Mesendoderm (in vitro differentiated cells): ENCODE measurements around the gene TGM5.
"Not testable (repeated sequence)": the region's sequence is repeated elsewhere in the genome, so short reads cannot be mapped to it uniquely, and the experiment has no call there.

Source experiments
- DNase-seq: peaks from one replicate; pipeline ENCODE4 v3.0.0; 2013
- H2AK5ac ChIP-seq: 2 replicates; pipeline ENCODE4 v1.6.1; 2013; ENCODE audit warnings: low read length, inconsistent platforms
- H2BK120ac ChIP-seq: 2 replicates; pipeline ENCODE4 v1.6.1; 2013; ENCODE audit warnings: low read depth, mild to moderate bottlenecking, low read length, moderate library complexity, mixed read lengths
- H2BK15ac ChIP-seq: replicated peaks from 2 replicates; pipeline ENCODE4 v1.6.1; 2013; ENCODE audit warnings: low read depth, mild to moderate bottlenecking, moderate library complexity
- H2BK5ac ChIP-seq: 2 replicates; pipeline ENCODE4 v1.6.1; 2013; ENCODE audit warnings: low read length, inconsistent platforms
- H3K18ac ChIP-seq: 2 replicates; pipeline ENCODE4 v1.6.1; 2013; ENCODE audit warnings: mild to moderate bottlenecking, low read length, mixed read lengths
- H3K23ac ChIP-seq: one replicate; pipeline ENCODE4 v1.6.1; 2013; ENCODE audit warnings: low read length
- H3K27ac ChIP-seq: 2 replicates; pipeline ENCODE4 v1.5.1; 2013; ENCODE audit warnings: low read depth, mild to moderate bottlenecking, inconsistent platforms, low read length, moderate library complexity
- H3K27me3 ChIP-seq: 2 replicates; pipeline ENCODE4 v1.6.1; 2013; ENCODE audit warnings: low read length, control low read depth, mild to moderate bottlenecking, inconsistent platforms; ENCODE audit not compliant: insufficient read depth, poor library complexity
- H3K36me3 ChIP-seq: 2 replicates; pipeline ENCODE4 v1.6.1; 2013; ENCODE audit warnings: low read length, inconsistent platforms; ENCODE audit not compliant: control insufficient read depth, insufficient read depth
- H3K4ac ChIP-seq: one replicate; pipeline ENCODE4 v1.6.1; 2013; ENCODE audit warnings: low read depth, mild to moderate bottlenecking, low read length, moderate library complexity
- H3K4me1 ChIP-seq: 2 replicates; pipeline ENCODE4 v1.6.1; 2013; ENCODE audit warnings: low read depth, low read length, inconsistent platforms; ENCODE audit not compliant: control insufficient read depth
- H3K4me2 ChIP-seq: 2 replicates; pipeline ENCODE4 v1.6.1; 2013; ENCODE audit warnings: low read length
- H3K4me3 ChIP-seq: 2 replicates; pipeline ENCODE4 v1.5.1; 2013; ENCODE audit warnings: mild to moderate bottlenecking, low read length
- H3K56ac ChIP-seq: one replicate; pipeline ENCODE4 v1.6.1; 2013; ENCODE audit warnings: low read length
- H3K79me1 ChIP-seq: 2 replicates; pipeline ENCODE4 v1.6.1; 2013; ENCODE audit warnings: low read length, inconsistent platforms
- H3K79me2 ChIP-seq: 2 replicates; pipeline ENCODE4 v1.6.1; 2013; ENCODE audit warnings: mild to moderate bottlenecking, low read length; ENCODE audit not compliant: control insufficient read depth, insufficient read depth
- H3K9ac ChIP-seq: 2 replicates; pipeline ENCODE4 v1.6.1; 2013; ENCODE audit warnings: low read length, inconsistent platforms
- H4K5ac ChIP-seq: one replicate; pipeline ENCODE4 v1.6.1; 2013; ENCODE audit warnings: low read length
- H4K8ac ChIP-seq: one replicate; pipeline ENCODE4 v1.6.1; 2013; ENCODE audit warnings: low read depth, mild to moderate bottlenecking, control low read depth, low read length, moderate library complexity
- WGBS: extraction: QIAGEN DNeasy Blood & Tissue Kit; methylation state at CpG from one replicate; pipeline ENCODE4 v1.1.7; 2013; ENCODE audit warnings: low lambda C conversion rate, missing lambda C conversion rate; ENCODE audit not compliant: insufficient coverage; ENCODE audit errors: extremely low coverage; 5-methylcytosine and 5-hydroxymethylcytosine counted together

Gene TGM5

DNA sequence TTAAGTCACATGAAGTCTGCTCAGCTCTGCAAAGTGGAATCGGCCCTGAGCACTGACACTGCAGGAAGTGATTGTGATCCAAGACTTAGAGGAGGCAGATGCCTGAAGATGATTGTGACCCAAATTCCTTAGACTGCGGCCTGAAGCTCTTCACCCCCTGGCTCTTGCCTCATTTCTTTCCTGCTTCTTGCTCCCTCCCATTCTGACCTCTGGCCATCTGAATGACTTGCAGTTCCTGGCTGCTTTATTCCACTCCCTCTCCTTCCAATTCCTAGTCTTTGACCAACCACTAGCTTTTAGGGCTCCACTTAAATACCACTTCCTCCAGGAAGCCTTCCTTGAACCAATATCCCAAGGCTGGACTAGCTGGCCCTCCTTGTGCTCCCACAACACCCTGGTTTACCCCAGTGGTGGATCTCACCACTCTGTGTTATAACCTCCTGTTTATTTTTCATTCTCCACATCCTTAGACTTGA, 36.0 kb downstream of the TGM5 start:
- Histone ChIP-seq H2BK5ac (no peak overlapping the region), H3K23ac (no peak overlapping the region), H3K4me1 (no peaks in the 10 kb centered on the region), H4K5ac (no peak overlapping the region), H3K36me3 (no peaks in the 10 kb centered on the region), H3K27me3 (no peaks in the 10 kb centered on the region), H3K4ac (no peak overlapping the region), H2BK15ac (no peak overlapping the region), H3K4me2 (no peak overlapping the region), H3K9ac (no peak overlapping the region), H3K4me3 (no peak overlapping the region), H3K27ac (no peak overlapping the region), H3K79me2 (no peaks in the 10 kb centered on the region), H4K8ac (no peak overlapping the region), H2BK120ac (no peak overlapping the region), H3K56ac (no peak overlapping the region), H2AK5ac (no peak overlapping the region), H3K79me1 (no peaks in the 10 kb centered on the region), H3K18ac (no peak overlapping the region)
- peak; percentile 81 for DNase-seq
- WGBS = no CpG with 5 or more reads among the region's 2 CpGs

DNA sequence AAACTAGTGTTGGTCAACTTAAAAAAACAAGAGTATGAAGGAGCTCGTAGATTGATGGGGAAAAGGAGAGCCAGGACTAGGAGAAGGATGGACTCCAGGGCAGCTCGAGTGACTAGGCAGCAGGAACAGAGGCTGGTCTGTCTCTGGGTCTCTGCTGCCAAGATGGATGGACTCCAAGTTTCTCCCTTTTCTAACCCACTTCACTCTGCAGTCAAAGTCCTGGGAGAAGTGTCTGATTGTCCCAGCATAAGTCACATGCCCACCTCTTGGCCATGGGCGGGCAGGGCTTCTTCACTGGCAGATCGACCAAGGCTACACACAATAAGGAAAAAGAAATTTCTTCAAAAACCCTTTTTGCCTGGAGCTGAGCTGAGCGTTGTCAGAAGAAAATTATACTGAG, 36.8 kb downstream of the TGM5 start:
- H3K23ac ChIP-seq = no peak overlapping the region
- H2BK120ac ChIP-seq = no peak overlapping the region
- no peaks in the 10 kb centered on the region for H3K4me1 ChIP-seq
- H3K27ac ChIP-seq = no peak overlapping the region
- H3K9ac ChIP-seq = no peak overlapping the region
- H3K4me3 ChIP-seq = no peak overlapping the region
- H3K4ac ChIP-seq = no peak overlapping the region
- H3K79me1 ChIP-seq = no peaks in the 10 kb centered on the region
- H4K5ac ChIP-seq = no peak overlapping the region
- no peak overlapping the region for H2BK5ac ChIP-seq
- no peak overlapping the region for H3K18ac ChIP-seq
- no peaks in the 10 kb centered on the region for H3K79me2 ChIP-seq
- H2BK15ac ChIP-seq = no peak overlapping the region
- H3K36me3 ChIP-seq = no peaks in the 10 kb centered on the region
- no peak overlapping the region for H2AK5ac ChIP-seq
- WGBS = no CpG with 5 or more reads among the region's 5 CpGs
- no peak overlapping the region for H3K4me2 ChIP-seq
- H3K27me3 ChIP-seq = no peaks in the 10 kb centered on the region
- DNase-seq = no peak
- no peak overlapping the region for H4K8ac ChIP-seq
- H3K56ac ChIP-seq = no peak overlapping the region

DNA sequence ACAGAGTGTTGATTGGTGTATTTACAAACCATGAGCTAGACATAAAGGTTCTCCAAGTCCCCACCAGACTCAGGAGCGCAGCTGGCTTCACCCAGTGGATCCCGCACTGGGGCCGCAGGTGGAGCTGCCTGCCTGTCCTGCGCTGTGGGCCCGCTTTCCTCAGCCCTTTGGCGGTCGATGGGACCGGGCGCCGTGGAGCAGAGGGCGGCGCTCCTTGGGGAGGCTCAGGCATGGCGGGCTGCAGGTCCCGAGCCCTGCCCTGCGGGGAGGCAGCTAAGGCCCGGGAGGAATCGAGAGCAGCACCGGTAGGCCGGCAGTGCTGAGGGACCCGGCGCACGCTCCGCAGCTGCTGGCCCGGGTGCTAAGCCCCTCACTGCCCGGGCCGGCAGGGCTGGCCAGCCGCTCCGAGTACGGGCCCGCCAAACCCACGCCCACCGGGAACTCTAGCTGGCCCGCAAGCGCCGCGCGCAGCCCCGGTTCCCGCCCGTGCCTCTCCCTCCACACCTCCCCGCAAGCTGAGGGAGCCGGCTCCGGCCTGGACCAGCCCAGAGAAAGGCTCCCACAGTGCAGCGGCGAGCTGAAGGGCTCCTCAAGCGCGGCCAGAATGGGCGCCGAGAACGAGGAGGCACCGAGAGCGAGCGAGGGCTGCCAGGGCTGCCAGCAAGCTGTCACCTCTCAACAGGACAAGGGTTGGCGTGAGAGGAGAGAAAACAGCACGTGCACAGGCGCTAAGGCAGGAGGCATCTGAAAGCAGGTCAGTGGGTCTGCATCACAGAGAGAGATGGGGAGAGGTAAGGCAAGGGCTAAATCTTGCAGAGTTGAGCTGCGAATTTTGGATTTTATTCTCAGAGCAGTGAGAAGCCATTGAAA, 40.1 kb downstream of the TGM5 start:
- H3K36me3 ChIP-seq = no peaks in the 10 kb centered on the region
- H3K9ac ChIP-seq = no peak overlapping the region
- no peak overlapping the region for H3K4ac ChIP-seq
- no peak for DNase-seq
- no peak overlapping the region for H2BK5ac ChIP-seq
- H3K27me3 ChIP-seq = no peaks in the 10 kb centered on the region
- H2BK120ac ChIP-seq = no peak overlapping the region
- H3K4me3 ChIP-seq = no peak overlapping the region
- no peak overlapping the region for H4K8ac ChIP-seq
- H3K79me2 ChIP-seq = no peaks in the 10 kb centered on the region
- no peak overlapping the region for H2AK5ac ChIP-seq
- H3K56ac ChIP-seq = no peak overlapping the region
- no peak overlapping the region for H2BK15ac ChIP-seq
- no peaks in the 10 kb centered on the region for H3K79me1 ChIP-seq
- H4K5ac ChIP-seq = no peak overlapping the region
- H3K4me1 ChIP-seq = no peaks in the 10 kb centered on the region
- WGBS = no CpG with 5 or more reads among the region's 57 CpGs
- H3K23ac ChIP-seq = no peak overlapping the region
- no peak overlapping the region for H3K27ac ChIP-seq
- no peak overlapping the region for H3K18ac ChIP-seq
- no peak overlapping the region for H3K4me2 ChIP-seq

DNA sequence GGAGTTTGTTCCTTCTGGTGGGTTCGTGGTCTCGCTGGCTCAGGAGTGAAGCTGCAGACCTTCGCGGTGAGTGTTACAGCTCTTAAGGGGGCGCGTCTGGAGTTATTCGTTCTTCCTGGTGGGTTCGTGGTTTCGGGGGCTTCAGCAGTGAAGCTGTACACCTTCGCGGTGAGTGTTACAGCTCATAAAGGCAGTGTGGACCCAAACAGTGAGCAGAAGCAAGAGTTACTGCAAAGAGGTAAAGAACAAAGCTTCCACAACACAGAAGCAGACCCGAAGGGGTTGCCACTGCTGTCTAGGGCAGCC, 40.8 kb downstream of the TGM5 start:
- not testable (repeated sequence) for H3K4ac ChIP-seq, H2BK120ac ChIP-seq, H3K18ac ChIP-seq, DNase-seq, H3K79me1 ChIP-seq, H3K9ac ChIP-seq, H3K27ac ChIP-seq, H4K8ac ChIP-seq, H2BK15ac ChIP-seq, H3K4me1 ChIP-seq, H3K36me3 ChIP-seq, H3K4me3 ChIP-seq, H2BK5ac ChIP-seq, H2AK5ac ChIP-seq, H3K79me2 ChIP-seq, H3K23ac ChIP-seq, H4K5ac ChIP-seq, H3K56ac ChIP-seq, H3K4me2 ChIP-seq, H3K27me3 ChIP-seq
- WGBS = no CpG with 5 or more reads among the region's 12 CpGs

DNA sequence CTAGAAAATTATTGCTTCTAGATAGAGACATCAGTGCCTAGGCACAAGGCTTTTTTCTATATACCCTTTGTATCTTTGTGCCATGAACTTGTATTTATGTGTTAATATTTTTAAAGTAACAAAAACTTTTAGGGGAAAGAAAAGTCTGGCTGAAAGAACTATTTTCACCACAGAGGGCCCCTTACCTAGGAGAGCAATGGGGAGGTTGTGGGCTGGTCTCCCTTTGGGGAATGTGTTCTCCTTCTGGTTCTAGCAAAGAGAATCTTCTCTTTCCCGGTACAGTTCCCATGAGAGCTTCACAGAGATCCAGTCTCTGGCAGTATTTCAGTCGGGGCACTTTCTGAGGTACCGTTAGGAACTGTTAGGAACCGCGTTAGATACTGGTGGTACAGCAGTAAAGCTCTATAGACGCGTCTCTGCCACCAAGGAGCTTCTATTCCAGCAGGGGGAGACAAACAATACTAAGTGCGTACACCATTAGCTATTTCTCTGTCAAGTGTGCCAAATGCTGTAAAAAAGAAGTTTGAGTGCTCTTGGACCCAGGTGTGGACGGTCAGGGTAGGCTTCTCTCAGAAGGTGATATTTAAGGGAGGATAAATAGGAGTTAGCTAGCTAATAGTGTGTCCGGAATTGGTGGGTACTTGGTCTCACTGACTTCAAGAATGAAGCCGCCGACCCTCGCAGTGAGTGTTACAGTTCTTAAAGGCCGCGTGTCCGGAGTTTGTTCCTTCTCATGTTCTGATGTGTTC, 41.4 kb downstream of the TGM5 start:
- Histone ChIP-seq H3K4me2 (no peak overlapping the region), H3K4me3 (no peak overlapping the region), H2AK5ac (no peak overlapping the region), H3K9ac (no peak overlapping the region), H3K4ac (no peak overlapping the region), H3K79me1 (no peaks in the 10 kb centered on the region), H3K4me1 (no peaks in the 10 kb centered on the region), H3K23ac (no peak overlapping the region), H3K27me3 (no peaks in the 10 kb centered on the region), H2BK120ac (no peak overlapping the region), H2BK5ac (no peak overlapping the region), H4K8ac (no peak overlapping the region), H3K56ac (no peak overlapping the region), H3K27ac (no peak overlapping the region), H2BK15ac (no peak overlapping the region), H3K79me2 (no peaks in the 10 kb centered on the region), H3K18ac (no peak overlapping the region), H3K36me3 (no peaks in the 10 kb centered on the region), H4K5ac (no peak overlapping the region)
- WGBS = no CpG with 5 or more reads among the region's 16 CpGs
- DNase-seq = peak; percentile 74
